NCI-H345 treated with DMSO at 0.1 percent for 48 hours (cell line): Measurements from ENCODE around the gene OR51B5.
"Not testable (repeated sequence)": the region's sequence is repeated elsewhere in the genome, so short reads cannot be mapped to it uniquely, and the experiment has no call there.

Experiments
- DNase-seq: peaks from one replicate; lab custom pipeline; 2025; ENCODE audit not compliant: unreplicated experiment; lab: John Stamatoyannopoulos, UW

The OR51B5 gene

DNA sequence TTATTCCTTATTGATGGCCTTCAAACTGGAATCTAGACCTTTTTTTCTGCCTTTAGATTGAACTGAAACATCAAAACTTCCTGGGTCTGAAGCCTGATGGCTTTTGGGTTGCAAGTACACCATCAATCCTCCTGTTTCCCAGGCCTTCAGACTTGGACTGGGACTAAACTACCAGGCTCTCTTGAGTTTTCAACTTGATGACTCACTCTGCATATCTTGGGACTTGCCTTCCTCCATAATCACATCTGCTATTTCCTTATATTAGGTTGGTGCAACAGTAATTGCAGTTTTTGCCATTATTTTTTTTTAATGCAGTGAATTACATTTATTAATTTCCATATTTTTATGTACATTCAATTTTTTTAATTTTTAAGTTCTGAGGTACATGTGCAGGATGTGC, 7.0 kb downstream of the OR51B5 start:
- DNase-seq = no peak

DNA sequence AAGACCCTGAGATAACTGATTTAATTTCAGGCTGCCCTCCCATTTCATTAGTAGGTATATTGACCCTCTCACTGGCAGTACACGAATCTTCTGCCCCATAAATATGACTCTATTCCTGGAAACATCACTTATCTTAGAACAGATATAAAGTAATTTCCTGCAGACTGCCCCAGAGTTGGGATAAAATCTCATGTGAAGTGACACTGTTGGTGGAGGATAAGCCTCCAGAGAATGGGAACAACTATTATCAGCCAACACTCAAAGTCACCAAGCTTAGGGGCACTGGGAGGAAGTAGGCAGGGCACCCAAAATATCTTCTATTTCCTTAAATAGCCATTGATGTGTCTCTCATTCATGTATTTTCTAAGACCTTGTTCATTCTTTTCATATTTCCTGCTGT, 8.2 kb downstream of the OR51B5 start:
- no peak for DNase-seq

DNA sequence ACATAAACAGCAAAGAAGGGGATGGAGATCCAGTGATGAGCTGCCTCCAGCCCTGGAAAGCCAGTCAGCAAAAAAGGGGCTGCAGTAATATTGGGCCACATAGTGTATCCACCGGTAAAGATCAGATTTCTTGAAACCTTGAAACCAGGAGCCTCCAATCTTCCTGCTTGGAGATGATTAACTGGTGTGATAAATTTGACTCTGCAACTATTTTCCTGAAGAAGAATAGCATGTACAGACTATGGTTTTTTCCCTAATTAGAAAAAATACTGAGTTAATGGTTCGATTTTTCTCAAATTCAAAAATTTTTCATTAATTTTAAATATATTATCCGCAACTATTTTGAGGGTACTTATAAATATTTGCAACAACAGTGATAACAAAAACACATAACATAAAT, 19.1 kb downstream of the OR51B5 start, which contains the start of gene OR51B2:
OR51B2 (minus strand) TSS at position 101 of the 400 bp plus-strand sequence; CDS start at position 101, 0 bp downstream.
- no peak for DNase-seq

DNA sequence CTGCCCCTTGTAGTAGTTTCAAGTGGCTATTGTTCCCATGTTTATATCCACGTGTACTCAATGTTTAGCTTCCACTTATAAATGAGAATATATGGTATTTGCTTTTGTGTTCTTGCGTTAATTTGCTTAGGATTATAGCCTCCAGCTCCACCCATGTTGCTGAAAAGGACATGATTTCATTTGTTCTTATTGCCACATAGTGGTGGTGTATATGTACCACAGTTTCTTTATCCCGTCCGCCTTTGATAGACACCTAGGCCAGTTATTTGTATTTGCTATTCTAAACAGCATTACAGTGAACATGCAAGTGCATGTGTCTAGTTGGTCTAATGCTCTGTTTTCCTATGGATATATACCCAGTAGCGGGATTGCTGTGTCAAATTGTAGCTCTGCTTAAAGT, 26.0 kb downstream of the OR51B5 start:
- DNase-seq = no peak

DNA sequence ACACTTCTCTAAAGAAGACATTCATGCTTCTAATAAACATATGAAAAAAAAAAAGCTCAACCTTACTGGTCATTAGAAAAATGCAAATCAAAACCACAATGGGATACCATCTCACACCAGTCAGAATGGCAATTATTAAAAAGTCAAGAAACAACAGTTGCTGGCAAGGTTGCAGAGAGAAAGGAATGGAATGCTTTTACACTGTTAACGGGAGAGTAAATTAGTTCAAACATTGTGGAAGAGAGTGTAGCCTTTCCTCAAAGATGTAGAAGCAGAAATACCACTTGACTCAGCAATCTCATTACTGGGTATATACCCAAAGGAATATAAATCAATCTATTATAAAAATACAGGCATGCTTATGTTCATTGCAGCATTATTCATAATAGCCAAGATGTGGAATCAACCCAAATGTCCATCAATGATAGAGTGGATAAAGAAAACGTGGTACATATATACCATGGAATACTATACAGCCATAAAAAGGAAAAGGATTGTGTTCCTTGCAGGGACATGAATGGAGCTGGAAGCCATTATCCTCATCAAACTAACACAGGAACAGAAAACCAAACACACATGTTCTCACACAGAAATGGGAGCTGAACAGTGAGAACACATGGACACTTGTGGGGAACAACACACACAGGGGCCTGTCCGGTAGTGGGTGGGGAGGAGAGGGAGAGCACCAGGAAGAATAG, 29.8 kb downstream of the OR51B5 start:
- not testable (repeated sequence) for DNase-seq

DNA sequence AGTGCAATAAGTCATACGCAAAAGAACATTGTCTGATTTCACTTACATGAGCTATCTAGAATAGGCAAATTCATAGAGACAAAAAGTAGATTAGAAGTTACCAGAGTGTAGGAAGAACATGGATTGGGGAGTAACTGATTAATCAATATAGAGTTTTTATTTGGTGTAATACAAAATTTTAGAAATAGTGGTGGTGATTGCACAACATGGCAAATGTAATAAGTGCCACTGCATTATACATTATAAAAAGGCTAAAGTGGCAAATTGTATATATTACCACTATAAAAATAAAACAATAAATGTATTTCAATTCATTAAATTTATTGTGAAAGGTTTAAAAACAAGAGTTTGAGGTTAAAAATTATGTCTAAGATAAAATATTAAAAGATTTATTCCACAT, 32.9 kb downstream of the OR51B5 start:
- DNase-seq = no peak

DNA sequence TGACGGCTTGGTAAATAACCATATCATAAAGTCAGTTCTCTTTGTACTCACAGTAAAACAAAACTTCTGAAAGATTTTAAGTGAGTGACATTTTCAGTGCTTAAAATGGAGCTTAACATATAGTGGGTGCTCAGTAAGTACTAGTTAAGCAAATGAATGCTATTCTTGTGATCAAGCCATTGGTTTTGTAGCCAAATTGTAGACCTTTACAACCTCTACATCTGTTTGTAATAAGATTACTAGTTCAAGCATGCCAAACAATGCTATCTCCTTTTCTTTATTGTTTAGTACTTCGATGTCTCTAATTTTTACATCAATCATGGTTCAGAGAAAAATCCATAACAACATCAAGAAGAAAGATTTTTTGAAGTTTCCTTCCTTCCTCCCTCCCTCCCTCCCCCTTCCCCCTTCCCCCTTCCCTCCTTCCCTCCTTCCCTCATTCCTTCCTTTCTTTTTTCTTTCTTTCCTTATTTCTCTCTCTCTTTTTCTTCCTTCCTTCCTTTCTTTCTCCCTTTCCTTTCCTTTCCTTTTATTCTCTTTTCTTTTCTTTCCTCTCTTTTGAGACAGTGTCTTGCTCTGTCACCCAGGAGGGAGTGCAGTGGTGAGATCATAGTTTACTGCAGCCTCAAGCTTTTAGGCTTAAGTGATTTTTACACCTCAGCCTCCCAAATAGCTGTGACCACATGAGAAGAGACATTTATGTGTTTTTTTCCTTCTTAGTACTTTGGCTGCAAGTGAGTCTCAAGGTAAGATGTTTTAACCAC, 35.9 kb downstream of the OR51B5 start:
- no peak for DNase-seq

DNA sequence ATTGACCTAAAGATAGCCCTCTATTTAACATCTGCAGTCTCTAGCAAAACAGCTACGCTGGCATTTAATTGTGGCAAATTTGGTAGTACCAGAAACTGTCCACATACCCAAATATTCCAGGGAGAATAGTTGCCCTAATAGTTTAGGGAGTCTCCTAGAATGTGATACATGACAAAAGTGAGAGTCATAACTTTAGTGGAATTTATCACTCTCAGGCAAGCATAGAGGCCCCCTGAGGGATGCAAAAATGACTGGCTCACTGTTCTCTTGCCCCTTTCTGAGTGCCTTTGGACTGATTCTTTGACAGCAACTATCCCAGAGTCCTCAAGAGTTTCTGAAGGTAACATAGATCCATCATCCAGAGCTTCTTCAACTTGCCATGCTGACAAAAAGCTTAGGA, 39.3 kb downstream of the OR51B5 start:
- no peak for DNase-seq

DNA sequence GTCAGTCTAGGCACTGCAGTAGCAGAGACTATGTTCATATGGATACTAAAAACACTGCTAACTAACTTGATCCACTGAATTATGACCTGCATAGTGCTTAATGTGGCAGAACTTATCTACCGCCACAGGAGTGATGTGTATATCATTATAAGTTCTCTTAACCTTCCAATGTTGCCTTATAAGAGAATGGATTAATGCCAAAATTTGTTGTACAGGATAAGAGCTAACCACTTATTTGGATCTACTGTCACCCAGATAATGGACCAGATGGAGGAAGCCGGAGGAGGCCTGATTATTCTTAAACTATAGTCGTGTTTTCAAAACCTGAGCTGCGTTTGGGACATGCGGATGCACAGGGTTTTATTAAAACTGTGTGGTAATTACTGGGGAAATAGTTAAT, 39.7 kb downstream of the OR51B5 start:
- DNase-seq = no peak

DNA sequence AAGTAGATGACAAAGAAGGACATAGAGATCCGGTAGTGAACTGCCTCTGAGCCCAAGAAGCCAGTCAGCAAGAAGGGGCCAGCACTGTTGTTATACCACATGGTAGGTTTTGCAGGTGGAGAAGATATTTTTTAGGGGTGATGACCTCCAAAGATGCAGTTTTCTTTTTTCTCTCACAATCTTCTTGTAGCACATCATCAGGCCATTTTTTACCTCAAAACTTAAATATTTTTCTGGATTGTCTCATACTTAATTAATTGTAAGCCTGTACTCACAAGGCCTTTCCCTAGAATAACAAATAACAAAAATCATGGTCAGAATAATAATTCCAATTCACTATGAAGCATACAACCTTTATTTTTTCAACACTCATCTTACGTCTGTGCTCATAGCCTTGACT, 41.5 kb downstream of the OR51B5 start, which contains the start of gene OR51B4:
OR51B4 (minus strand) TSS at position 101 of the 400 bp plus-strand sequence; CDS start at position 101, 0 bp downstream.
- DNase-seq = no peak

DNA sequence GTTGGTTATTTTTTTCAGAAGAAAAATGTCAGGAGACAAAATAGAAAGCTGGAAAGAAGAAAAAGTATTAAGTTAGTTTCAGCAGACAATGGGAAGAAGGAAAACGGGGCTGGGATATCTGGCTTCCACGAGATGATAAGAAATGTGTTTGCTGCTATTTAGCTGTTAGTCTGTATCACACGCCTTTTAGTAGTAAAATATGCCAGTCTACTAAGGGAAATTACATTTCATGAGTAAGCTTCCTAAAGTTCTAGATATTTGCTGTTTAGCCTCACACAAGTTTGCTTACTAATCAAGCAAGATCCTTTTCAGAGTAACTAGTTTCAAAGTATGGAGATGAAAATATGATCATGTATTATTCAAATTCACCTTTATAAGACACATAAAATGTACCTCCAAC, 43.1 kb downstream of the OR51B5 start:
- no peak for DNase-seq

DNA sequence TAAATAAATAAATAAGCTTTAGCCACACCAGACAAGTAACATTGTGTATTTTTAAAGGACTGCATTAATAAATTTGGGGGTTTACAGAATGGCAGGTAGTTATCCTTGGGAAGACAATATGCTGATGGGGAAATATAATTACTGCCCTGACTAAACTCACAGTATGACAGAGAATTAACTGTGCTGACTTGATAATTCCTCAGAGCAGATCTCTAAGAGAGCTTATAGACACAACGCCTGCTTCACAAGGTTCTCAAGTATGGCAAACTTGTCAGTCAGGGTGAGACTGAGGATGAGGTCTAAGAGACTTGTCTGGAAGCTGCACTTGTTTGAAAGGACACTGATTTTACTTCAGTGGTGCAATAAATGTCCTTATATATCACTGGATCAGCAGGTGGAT, 44.9 kb downstream of the OR51B5 start:
- DNase-seq = no peak

DNA sequence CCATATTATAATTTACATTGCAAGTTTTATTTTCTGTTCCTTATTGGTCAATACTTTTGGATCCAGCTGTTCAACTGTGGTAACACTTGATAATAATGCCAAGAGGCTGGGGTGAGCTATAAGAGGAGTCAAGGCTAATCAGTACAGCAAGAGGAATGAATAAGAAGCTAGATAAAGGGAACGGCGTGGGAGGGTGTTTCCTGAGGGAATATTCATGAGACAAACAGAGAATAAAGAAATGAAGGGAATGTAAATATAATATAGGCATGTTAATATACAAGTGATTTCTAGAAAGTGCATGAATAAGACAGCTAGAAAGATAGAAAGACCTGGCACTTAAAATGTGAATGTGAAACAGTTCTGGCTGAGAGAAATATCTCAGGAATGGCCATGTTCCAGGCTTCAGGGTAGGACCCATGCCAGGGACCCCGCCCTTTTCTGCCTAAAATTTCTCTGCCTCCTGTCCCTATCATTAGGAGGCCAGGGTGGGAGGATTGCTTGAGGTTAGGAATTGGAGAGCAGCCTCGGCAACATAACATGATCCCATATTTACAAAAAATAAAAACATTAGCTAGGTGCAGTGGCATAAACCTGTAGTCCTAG, 45.5 kb downstream of the OR51B5 start:
- DNase-seq = no peak

DNA sequence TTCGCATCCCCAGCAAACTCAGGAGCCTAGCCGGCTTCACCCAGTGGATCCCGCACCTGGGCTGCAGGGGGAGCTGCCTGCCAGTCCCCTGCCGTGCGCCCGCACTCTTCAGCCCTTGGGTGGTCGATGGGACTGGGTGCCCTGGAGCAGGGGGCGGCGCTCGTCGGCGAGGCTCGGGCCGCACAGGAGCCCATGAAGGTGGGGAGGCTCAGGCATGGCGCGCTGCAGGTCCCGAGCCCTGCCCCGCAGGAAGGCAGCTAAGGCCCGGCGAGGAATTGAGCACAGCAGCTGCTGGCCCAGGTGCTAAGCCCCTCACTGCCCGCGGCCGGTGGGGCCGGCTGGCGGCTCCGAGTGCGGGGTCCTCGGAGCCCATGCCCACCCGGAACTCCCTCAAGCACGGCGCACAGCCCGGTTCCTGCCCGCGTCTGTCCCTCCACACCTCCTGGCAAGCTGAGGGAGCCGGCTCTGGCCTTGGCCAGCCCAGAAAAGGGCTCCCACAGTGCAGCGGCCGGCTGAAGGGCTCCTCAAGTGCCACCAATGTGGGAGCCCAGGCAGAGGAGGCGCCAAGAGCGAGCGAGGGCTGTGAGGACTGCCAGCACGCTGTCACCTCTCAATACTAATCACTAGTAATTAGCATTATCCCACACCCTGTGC, 48.9 kb downstream of the OR51B5 start:
- not testable (repeated sequence) for DNase-seq

DNA sequence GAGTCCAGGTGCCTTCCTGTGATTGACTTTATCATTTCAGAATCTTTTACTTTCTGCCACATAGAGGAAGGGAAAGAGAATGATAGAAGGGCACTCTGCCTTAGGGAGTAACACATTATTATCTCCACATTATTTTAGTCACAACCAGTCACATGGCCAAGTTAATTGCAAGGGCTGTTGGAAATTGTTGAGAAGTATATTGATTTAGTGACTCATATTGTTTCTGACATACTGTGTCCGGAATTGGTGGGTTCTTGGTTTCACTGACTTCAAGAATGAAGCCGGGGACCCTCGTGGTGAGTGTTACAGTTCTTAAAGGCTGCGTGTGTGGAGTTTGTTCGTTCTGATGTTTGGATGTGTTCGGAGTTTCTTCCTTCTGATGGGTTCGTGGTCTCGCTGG, 50.3 kb downstream of the OR51B5 start:
- DNase-seq = no peak
